Measurements from ENCODE around the gene AFF2. TPM values are rescaled to one million over a fixed set of nuclear protein-coding genes. Genes with fewer than 3 reads are reported as not detected.

The AFF2 gene
- polyA plus RNA-seq, 2 donors: 0.01 to 0.02 TPM

DNA sequence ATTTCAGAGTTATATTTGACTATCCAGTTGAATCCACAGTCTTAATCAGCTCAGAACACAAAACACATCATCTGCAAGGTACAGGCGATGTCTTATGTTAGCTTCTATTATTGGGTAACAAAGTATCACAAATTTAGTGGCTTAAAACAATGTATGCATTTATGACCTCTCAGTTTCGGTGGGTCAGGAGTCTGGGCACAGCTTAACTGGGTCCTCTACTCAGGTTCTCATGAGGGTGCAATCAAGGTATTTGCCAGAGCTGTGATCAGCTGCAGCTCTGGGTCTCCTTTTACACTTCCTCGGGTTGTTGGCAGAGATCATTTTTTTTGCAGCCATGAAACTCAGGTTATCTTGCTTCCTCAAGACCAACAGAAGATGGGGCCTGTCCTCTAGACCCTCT is 505.8 kb downstream of the AFF2 start:
- Histone ChIP-seq H3K4me1 (ENCODE audit: control insufficient read depth in 2 of 2, insufficient read depth in 2 of 2, low read length in 1 of 2) (no peaks in the 10 kb centered on the region), H3K27me3 (ENCODE audit: control insufficient read depth in 1 of 2, insufficient read depth in 2 of 2, low read length in 2 of 2) (no peaks in the 10 kb centered on the region), H3K27ac (ENCODE audit: low read depth in 2 of 2, low read length in 1 of 2) (no peak overlapping the region), H3K4me3 (ENCODE audit: low read depth in 1 of 2, low read length in 2 of 2) (no peak overlapping the region), H3K36me3 (ENCODE audit: control insufficient read depth in 2 of 2, insufficient read depth in 2 of 2, low read length in 1 of 2) (no peaks in the 10 kb centered on the region), H3K9me3 (ENCODE audit: control insufficient read depth in 2 of 2, insufficient read depth in 1 of 2, low read depth in 1 of 2, low read length in 1 of 2) (no peaks in the 10 kb centered on the region)
- WGBS, 2 donors: 65 to 80% methylated on average over 3 of the region's 3 CpGs

GRCh38 chrX:149007423-149007822 is 507.0 kb downstream of the AFF2 start:
- Histone ChIP-seq H3K4me1 (ENCODE audit: control insufficient read depth in 2 of 2, insufficient read depth in 2 of 2, low read length in 1 of 2) (no peaks in the 10 kb centered on the region), H3K4me3 (ENCODE audit: low read depth in 1 of 2, low read length in 2 of 2) (no peak overlapping the region), H3K9me3 (ENCODE audit: control insufficient read depth in 2 of 2, insufficient read depth in 1 of 2, low read depth in 1 of 2, low read length in 1 of 2) (no peaks in the 10 kb centered on the region), H3K27me3 (ENCODE audit: control insufficient read depth in 1 of 2, insufficient read depth in 2 of 2, low read length in 2 of 2) (no peaks in the 10 kb centered on the region), H3K36me3 (ENCODE audit: control insufficient read depth in 2 of 2, insufficient read depth in 2 of 2, low read length in 1 of 2) (no peaks in the 10 kb centered on the region), H3K27ac (ENCODE audit: low read depth in 2 of 2, low read length in 1 of 2) (no peak overlapping the region)
- 43 to 45% methylated on average over 4 of the region's 4 CpGs for WGBS, 2 donors

GRCh38 chrX:149010013-149010852 is 509.8 kb downstream of the AFF2 start:
- no peaks in the 10 kb centered on the region for H3K4me1 ChIP-seq (ENCODE audit: control insufficient read depth in 2 of 2, insufficient read depth in 2 of 2, low read length in 1 of 2)
- no peaks in the 10 kb centered on the region for H3K27me3 ChIP-seq (ENCODE audit: control insufficient read depth in 1 of 2, insufficient read depth in 2 of 2, low read length in 2 of 2)
- no peaks in the 10 kb centered on the region for H3K36me3 ChIP-seq (ENCODE audit: control insufficient read depth in 2 of 2, insufficient read depth in 2 of 2, low read length in 1 of 2)
- WGBS, 2 donors: 34 to 46% methylated on average over 4 of the region's 4 CpGs
- no peak overlapping the region for H3K27ac ChIP-seq (ENCODE audit: low read depth in 2 of 2, low read length in 1 of 2)
- H3K9me3 ChIP-seq (ENCODE audit: control insufficient read depth in 2 of 2, insufficient read depth in 1 of 2, low read depth in 1 of 2, low read length in 1 of 2): no peaks in the 10 kb centered on the region
- H3K4me3 ChIP-seq (ENCODE audit: low read depth in 1 of 2, low read length in 2 of 2): no peak overlapping the region

DNA sequence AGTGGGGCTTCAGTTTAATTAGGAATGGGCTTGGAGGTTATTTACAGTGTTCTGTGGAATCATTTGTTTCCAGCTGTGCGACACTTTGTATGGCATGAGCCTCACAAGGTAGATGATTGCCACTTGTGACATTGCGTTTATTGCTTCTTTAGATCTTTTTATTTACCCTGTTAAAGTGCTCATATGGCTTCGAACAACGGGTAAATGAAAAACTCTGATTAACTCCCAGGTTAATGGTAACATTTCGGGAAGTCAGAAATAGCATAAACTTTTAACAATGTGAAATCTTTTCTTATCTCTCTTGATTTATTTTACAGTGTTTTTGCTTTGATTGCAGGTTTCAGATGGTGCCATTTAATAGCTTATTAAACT is 510.4 kb downstream of the AFF2 start:
- Histone ChIP-seq H3K4me1 (ENCODE audit: control insufficient read depth in 2 of 2, insufficient read depth in 2 of 2, low read length in 1 of 2) (no peaks in the 10 kb centered on the region), H3K27me3 (ENCODE audit: control insufficient read depth in 1 of 2, insufficient read depth in 2 of 2, low read length in 2 of 2) (no peaks in the 10 kb centered on the region), H3K9me3 (ENCODE audit: control insufficient read depth in 2 of 2, insufficient read depth in 1 of 2, low read depth in 1 of 2, low read length in 1 of 2) (no peaks in the 10 kb centered on the region), H3K27ac (ENCODE audit: low read depth in 2 of 2, low read length in 1 of 2) (no peak overlapping the region), H3K4me3 (ENCODE audit: low read depth in 1 of 2, low read length in 2 of 2) (no peak overlapping the region), H3K36me3 (ENCODE audit: control insufficient read depth in 2 of 2, insufficient read depth in 2 of 2, low read length in 1 of 2) (no peaks in the 10 kb centered on the region)
- 51 to 67% methylated on average over 5 of the region's 5 CpGs for WGBS, 2 donors

DNA sequence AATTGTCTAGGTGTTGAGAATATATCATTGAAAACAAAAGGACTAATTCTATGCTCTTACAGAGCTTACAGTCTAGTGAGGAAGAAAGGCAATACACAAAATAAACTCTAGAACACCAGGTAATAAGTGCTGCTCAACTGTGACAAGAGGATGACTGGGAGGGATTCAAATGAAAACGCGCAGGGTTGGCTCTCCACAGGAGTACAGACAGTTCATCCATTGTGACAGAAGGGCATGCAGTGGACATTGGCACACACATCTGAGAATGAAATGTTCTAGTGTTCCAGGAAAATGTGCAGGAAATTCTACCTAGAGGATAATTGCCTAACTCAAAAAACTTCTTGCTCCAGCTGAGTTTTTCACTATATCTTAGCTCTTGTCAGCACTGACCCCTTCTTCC is 512.7 kb downstream of the AFF2 start:
- no peak overlapping the region for H3K27ac ChIP-seq (ENCODE audit: low read depth in 2 of 2, low read length in 1 of 2)
- H3K27me3 ChIP-seq (ENCODE audit: control insufficient read depth in 1 of 2, insufficient read depth in 2 of 2, low read length in 2 of 2): no peaks in the 10 kb centered on the region
- H3K4me3 ChIP-seq (ENCODE audit: low read depth in 1 of 2, low read length in 2 of 2): no peak overlapping the region
- 75 to 90% methylated on average over 2 of the region's 2 CpGs for WGBS, 2 donors
- H3K4me1 ChIP-seq (ENCODE audit: control insufficient read depth in 2 of 2, insufficient read depth in 2 of 2, low read length in 1 of 2): no peaks in the 10 kb centered on the region
- no peaks in the 10 kb centered on the region for H3K36me3 ChIP-seq (ENCODE audit: control insufficient read depth in 2 of 2, insufficient read depth in 2 of 2, low read length in 1 of 2)
- no peaks in the 10 kb centered on the region for H3K9me3 ChIP-seq (ENCODE audit: control insufficient read depth in 2 of 2, insufficient read depth in 1 of 2, low read depth in 1 of 2, low read length in 1 of 2)

DNA sequence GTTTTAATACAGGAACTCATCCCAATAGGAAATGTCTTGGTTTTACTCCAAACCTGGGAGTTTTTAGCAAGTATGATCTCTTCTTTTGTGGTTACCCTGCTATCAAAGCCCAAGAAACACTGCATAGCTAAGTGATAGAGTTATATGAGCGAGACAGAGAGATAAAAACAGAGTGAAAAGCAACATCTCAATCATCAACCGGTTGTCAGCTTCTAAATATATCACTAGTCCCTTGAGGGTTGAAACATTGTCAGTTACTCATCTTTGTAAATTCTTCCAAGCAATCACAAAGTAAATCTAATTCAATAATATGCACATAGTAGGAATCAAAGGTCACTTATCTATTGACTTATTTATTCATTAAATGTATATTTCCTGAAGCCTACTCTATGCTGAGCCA is 520.7 kb downstream of the AFF2 start:
- Histone ChIP-seq H3K27me3 (ENCODE audit: control insufficient read depth in 1 of 2, insufficient read depth in 2 of 2, low read length in 2 of 2) (no peaks in the 10 kb centered on the region), H3K36me3 (ENCODE audit: control insufficient read depth in 2 of 2, insufficient read depth in 2 of 2, low read length in 1 of 2) (no peaks in the 10 kb centered on the region), H3K9me3 (ENCODE audit: control insufficient read depth in 2 of 2, insufficient read depth in 1 of 2, low read depth in 1 of 2, low read length in 1 of 2) (peaks cover 0 to 4% of the 10 kb centered on the region in 2 donors), H3K4me1 (ENCODE audit: control insufficient read depth in 2 of 2, insufficient read depth in 2 of 2, low read length in 1 of 2) (no peaks in the 10 kb centered on the region), H3K27ac (ENCODE audit: low read depth in 2 of 2, low read length in 1 of 2) (no peak overlapping the region), H3K4me3 (ENCODE audit: low read depth in 1 of 2, low read length in 2 of 2) (no peak overlapping the region)
- WGBS, 2 donors: 65 to 72% methylated on average over 2 of the region's 2 CpGs

GRCh38 chrX:149022485-149022884 is 522.1 kb downstream of the AFF2 start:
- 61 to 71% methylated on average over 2 of the region's 2 CpGs for WGBS, 2 donors
- H3K36me3 ChIP-seq (ENCODE audit: control insufficient read depth in 2 of 2, insufficient read depth in 2 of 2, low read length in 1 of 2): no peaks in the 10 kb centered on the region
- peaks cover 0 to 4% of the 10 kb centered on the region in 2 donors for H3K9me3 ChIP-seq (ENCODE audit: control insufficient read depth in 2 of 2, insufficient read depth in 1 of 2, low read depth in 1 of 2, low read length in 1 of 2)

GRCh38 chrX:149032449-149032848 is 532.0 kb downstream of the AFF2 start:
- no peaks in the 10 kb centered on the region for H3K27me3 ChIP-seq (ENCODE audit: control insufficient read depth in 1 of 2, insufficient read depth in 2 of 2, low read length in 2 of 2)
- H3K4me1 ChIP-seq (ENCODE audit: control insufficient read depth in 2 of 2, insufficient read depth in 2 of 2, low read length in 1 of 2): no peaks in the 10 kb centered on the region
- no peaks in the 10 kb centered on the region for H3K36me3 ChIP-seq (ENCODE audit: control insufficient read depth in 2 of 2, insufficient read depth in 2 of 2, low read length in 1 of 2)
- H3K9me3 ChIP-seq (ENCODE audit: control insufficient read depth in 2 of 2, insufficient read depth in 1 of 2, low read depth in 1 of 2, low read length in 1 of 2): no peaks in the 10 kb centered on the region
- WGBS, 2 donors: 43 to 78% methylated on average over 2 of the region's 2 CpGs
- no peak overlapping the region for H3K4me3 ChIP-seq (ENCODE audit: low read depth in 1 of 2, low read length in 2 of 2)
- H3K27ac ChIP-seq (ENCODE audit: low read depth in 2 of 2, low read length in 1 of 2): no peak overlapping the region

More at GRCh38 chrX:149022485-149022884, 522.1 kb downstream of the AFF2 start:
- Histone ChIP-seq H3K4me1 (ENCODE audit: control insufficient read depth in 2 of 2, insufficient read depth in 2 of 2, low read length in 1 of 2) (no peaks in the 10 kb centered on the region), H3K27ac (ENCODE audit: low read depth in 2 of 2, low read length in 1 of 2) (no peak overlapping the region), H3K4me3 (ENCODE audit: low read depth in 1 of 2, low read length in 2 of 2) (no peak overlapping the region), H3K27me3 (ENCODE audit: control insufficient read depth in 1 of 2, insufficient read depth in 2 of 2, low read length in 2 of 2) (no peaks in the 10 kb centered on the region)

DNA sequence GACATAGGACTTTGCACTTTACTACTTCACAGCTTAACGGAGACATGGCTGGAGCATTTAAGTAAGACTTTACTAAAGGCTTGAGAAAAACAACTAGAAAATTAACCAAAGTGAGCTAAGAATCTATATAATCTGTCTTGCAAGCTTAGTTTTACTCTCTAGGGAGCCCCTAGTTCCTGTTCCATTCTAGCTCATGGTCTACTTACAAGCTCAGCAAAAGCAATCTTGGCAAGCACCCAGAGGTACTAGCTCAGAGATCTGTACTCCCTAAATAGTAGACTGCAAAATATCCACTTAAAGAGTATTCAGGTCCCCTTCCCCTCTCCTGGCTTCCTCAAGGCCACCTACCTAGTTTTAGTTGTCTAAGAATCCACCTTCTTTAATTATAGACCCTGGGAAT is 535.7 kb downstream of the AFF2 start:
- Histone ChIP-seq H3K4me1 (ENCODE audit: control insufficient read depth in 2 of 2, insufficient read depth in 2 of 2, low read length in 1 of 2) (no peaks in the 10 kb centered on the region), H3K9me3 (ENCODE audit: control insufficient read depth in 2 of 2, insufficient read depth in 1 of 2, low read depth in 1 of 2, low read length in 1 of 2) (no peaks in the 10 kb centered on the region), H3K27ac (ENCODE audit: low read depth in 2 of 2, low read length in 1 of 2) (no peak overlapping the region), H3K4me3 (ENCODE audit: low read depth in 1 of 2, low read length in 2 of 2) (no peak overlapping the region), H3K27me3 (ENCODE audit: control insufficient read depth in 1 of 2, insufficient read depth in 2 of 2, low read length in 2 of 2) (no peaks in the 10 kb centered on the region), H3K36me3 (ENCODE audit: control insufficient read depth in 2 of 2, insufficient read depth in 2 of 2, low read length in 1 of 2) (no peaks in the 10 kb centered on the region)
- 78 to 88% methylated on average over 1 of the region's 1 CpG for WGBS, 2 donors

DNA sequence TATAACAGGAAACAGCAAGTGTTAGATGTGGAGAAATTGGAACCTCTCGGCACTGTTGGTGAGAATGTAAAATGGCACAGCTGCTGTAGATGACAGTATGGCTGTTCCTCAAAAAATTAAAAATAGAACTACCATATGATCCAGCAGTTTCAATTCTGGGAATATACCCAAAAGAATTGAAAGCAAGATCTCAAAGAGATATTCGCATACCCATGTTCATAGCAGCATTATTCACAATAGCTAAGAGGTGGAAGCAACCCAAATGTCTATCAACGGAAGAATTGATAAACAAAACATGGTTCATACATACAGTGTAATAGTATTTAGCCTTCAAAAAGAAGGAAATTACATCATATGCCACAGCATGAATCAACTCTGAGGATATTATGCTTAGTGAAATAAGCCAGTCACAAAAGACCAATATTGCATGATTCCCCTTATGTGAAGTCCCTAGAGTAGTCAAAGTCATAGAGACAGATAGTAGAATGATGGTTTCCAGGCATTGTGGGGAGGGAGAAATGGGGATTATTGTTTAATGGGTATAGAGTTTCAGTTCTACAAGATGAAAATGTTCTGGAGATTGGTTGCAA is 537.0 kb downstream of the AFF2 start:
- WGBS, 2 donors: 58 to 65% methylated on average over 3 of the region's 3 CpGs
- H3K27ac ChIP-seq (ENCODE audit: low read depth in 2 of 2, low read length in 1 of 2): no peak overlapping the region

More for the DNA sequence above, 537.0 kb downstream of the AFF2 start:
- Histone ChIP-seq H3K27me3 (ENCODE audit: control insufficient read depth in 1 of 2, insufficient read depth in 2 of 2, low read length in 2 of 2) (no peaks in the 10 kb centered on the region), H3K36me3 (ENCODE audit: control insufficient read depth in 2 of 2, insufficient read depth in 2 of 2, low read length in 1 of 2) (no peaks in the 10 kb centered on the region), H3K9me3 (ENCODE audit: control insufficient read depth in 2 of 2, insufficient read depth in 1 of 2, low read depth in 1 of 2, low read length in 1 of 2) (no peaks in the 10 kb centered on the region), H3K4me1 (ENCODE audit: control insufficient read depth in 2 of 2, insufficient read depth in 2 of 2, low read length in 1 of 2) (no peaks in the 10 kb centered on the region), H3K4me3 (ENCODE audit: low read depth in 1 of 2, low read length in 2 of 2) (no peak overlapping the region)
